Panc1 (cell line): ENCODE data around the gene NEK7. TPM values are rescaled to one million over a fixed set of nuclear protein-coding genes. Genes with fewer than 3 reads are reported as not detected.

Experiments used
- ATAC-seq: fragments of 200-7000 bp; cut with Tn5 transposase; 2 replicates; pipeline ENCODE4 v1.9.1; 2020; ENCODE audit warnings: mild to moderate bottlenecking, moderate library complexity
- BruUV-seq: library from RNA; stranded (reverse); fragments of 400-500 nt; replicated peaks from 2 replicates; lab custom pipeline; 2021; lab: Mats Ljungman, UMichigan
- CTCF ChIA-PET: fragments of 300-600 bp; sonication (Branson Sonifier 250); formaldehyde crosslinking; loops from one replicate; lab custom pipeline; 2022; ENCODE audit warnings: antibody characterized with exemption; lab: Charles Lee
- POLR2A ChIA-PET: fragments of 300-600 bp; sonication (Branson Sonifier 250); formaldehyde crosslinking; loops from one replicate; lab custom pipeline; 2022; ENCODE audit warnings: antibody characterized with exemption; lab: Charles Lee
- DNase-seq: peaks from one replicate; pipeline ENCODE4 v3.0.0-alpha.2; 2010; ENCODE audit warnings: low read depth, low spot score
- H3K27ac ChIP-seq: 2 replicates; pipeline ENCODE4 v1.5.1; 2011; ENCODE audit warnings: mild to moderate bottlenecking, low read length, inconsistent platforms
- H3K27me3 ChIP-seq: fragments of 200-500 bp; sonication (Bioruptor generic); 2 replicates; pipeline ENCODE4 v1.6.0; 2014; ENCODE audit warnings: low read length, inconsistent platforms; ENCODE audit not compliant: control insufficient read depth, insufficient read depth
- H3K36me3 ChIP-seq: fragments of 200-500 bp; sonication (Bioruptor generic); 2 replicates; pipeline ENCODE4 v1.5.1; 2014; ENCODE audit warnings: inconsistent platforms, mild to moderate bottlenecking, low read length, moderate library complexity; ENCODE audit not compliant: control insufficient read depth, insufficient read depth
- H3K4me1 ChIP-seq: 2 replicates; pipeline ENCODE4 v1.5.1; 2011; ENCODE audit warnings: inconsistent platforms, mild to moderate bottlenecking, low read length, moderate library complexity; ENCODE audit not compliant: control insufficient read depth, insufficient read depth
- H3K4me3 ChIP-seq, 2 experiments: 2 replicates each; pipeline ENCODE4 v1.5.1; 2011 to 2012; ENCODE audit warnings: low read depth in 2 of 2, low read length in 2 of 2, mild to moderate bottlenecking in 2 of 2, inconsistent platforms in 1 of 2, moderate library complexity in 1 of 2
- H3K9me3 ChIP-seq: fragments of 200-500 bp; sonication (Bioruptor generic); 2 replicates; pipeline ENCODE4 v1.5.1; 2014; ENCODE audit warnings: low read depth, mild to moderate bottlenecking, inconsistent platforms, low read length, moderate library complexity; ENCODE audit not compliant: control insufficient read depth, insufficient read depth
- POLR2AphosphoS5 ChIP-seq: IDR thresholded peaks from 2 replicates; pipeline ENCODE4 v1.6.1; 2012; ENCODE audit warnings: mild to moderate bottlenecking, low read depth, low read length, moderate library complexity
- SIN3A ChIP-seq: IDR thresholded peaks from 2 replicates; pipeline ENCODE4 v1.6.1; 2012; ENCODE audit warnings: low read depth, mild to moderate bottlenecking, low read length, moderate library complexity, borderline replicate concordance; ENCODE audit not compliant: insufficient read depth
- TCF7L2 ChIP-seq: IDR thresholded peaks from 2 replicates; pipeline ENCODE4 v1.6.1; 2011; ENCODE audit warnings: mild to moderate bottlenecking, low read depth, low read length, inconsistent platforms
- in situ Hi-C: cut with HindIII; loops from 2 replicates; pipeline ENCODE4 v1.10.0; 2016; ENCODE audit warnings: low sequenced_read_pairs, low pct_unique_long_range_greater_than_20kb
- intact Hi-C: fragments of 100-400 bp; cut with micrococcal nuclease; formaldehyde crosslinking; loops from one replicate; pipeline ENCODE4 v1.10.0; 2022; ENCODE audit not compliant: unreplicated experiment
- total RNA-seq: library from RNA; stranded (reverse); gene quantifications from one replicate; pipeline ENCODE4 v1.2.1, GENCODE V29; 2021; ENCODE audit not compliant: unreplicated experiment
- TF ChIP-seq, protein P1 (sequence below), 2 experiments: IDR thresholded peaks; 2 replicates each; pipeline ENCODE4 v1.6.1; 2011 to 2012; ENCODE audit warnings: low read depth in 2 of 2, control low read depth in 1 of 2, low read length in 1 of 2, mild to moderate bottlenecking in 1 of 2, moderate library complexity in 1 of 2; ENCODE audit not compliant: insufficient read depth in 1 of 2
- TF ChIP-seq, protein P2 (sequence below): fragments of 450-650 bp; IDR thresholded peaks from 2 replicates; pipeline ENCODE4 v1.5.1; 2017; ENCODE audit warnings: mild to moderate bottlenecking

Gene NEK7
- total RNA-seq, 1 experiment from 2014 or later = 53.0 TPM

DNA sequence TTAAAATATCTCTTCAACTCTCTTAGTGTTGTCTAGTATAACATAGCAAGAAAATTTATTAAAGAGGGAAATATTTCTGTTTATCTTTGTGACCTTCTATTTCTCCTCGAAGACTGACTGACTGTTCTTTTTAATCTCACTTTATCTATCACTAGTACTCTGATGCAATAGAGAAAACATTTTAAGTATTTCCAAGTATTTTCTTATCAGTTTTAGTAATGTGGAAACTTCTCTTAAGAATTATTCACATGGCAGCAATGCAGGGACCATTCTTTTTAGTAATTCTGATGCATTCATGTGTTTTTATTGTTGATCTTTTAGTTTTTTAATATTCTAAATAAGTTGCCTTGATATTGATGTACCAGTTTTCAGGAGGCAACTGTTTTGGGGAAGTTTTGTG is 115.7 kb downstream of the NEK7 start:
- no peak for ATAC-seq
- intact Hi-C loops (no loop called here), in situ Hi-C loops (no loop called here)
- no peak for DNase-seq
- Histone ChIP-seq H3K36me3 (no peaks in the 10 kb centered on the region), H3K27me3 (no peaks in the 10 kb centered on the region), H3K4me1 (no peaks in the 10 kb centered on the region), H3K27ac (no peak overlapping the region), H3K9me3 (no peaks in the 10 kb centered on the region), H3K4me3 (no peak overlapping the region)
- ChIA-PET CTCF (no interaction called here), POLR2A (no interaction called here)
- TF ChIP-seq, protein P1, sequence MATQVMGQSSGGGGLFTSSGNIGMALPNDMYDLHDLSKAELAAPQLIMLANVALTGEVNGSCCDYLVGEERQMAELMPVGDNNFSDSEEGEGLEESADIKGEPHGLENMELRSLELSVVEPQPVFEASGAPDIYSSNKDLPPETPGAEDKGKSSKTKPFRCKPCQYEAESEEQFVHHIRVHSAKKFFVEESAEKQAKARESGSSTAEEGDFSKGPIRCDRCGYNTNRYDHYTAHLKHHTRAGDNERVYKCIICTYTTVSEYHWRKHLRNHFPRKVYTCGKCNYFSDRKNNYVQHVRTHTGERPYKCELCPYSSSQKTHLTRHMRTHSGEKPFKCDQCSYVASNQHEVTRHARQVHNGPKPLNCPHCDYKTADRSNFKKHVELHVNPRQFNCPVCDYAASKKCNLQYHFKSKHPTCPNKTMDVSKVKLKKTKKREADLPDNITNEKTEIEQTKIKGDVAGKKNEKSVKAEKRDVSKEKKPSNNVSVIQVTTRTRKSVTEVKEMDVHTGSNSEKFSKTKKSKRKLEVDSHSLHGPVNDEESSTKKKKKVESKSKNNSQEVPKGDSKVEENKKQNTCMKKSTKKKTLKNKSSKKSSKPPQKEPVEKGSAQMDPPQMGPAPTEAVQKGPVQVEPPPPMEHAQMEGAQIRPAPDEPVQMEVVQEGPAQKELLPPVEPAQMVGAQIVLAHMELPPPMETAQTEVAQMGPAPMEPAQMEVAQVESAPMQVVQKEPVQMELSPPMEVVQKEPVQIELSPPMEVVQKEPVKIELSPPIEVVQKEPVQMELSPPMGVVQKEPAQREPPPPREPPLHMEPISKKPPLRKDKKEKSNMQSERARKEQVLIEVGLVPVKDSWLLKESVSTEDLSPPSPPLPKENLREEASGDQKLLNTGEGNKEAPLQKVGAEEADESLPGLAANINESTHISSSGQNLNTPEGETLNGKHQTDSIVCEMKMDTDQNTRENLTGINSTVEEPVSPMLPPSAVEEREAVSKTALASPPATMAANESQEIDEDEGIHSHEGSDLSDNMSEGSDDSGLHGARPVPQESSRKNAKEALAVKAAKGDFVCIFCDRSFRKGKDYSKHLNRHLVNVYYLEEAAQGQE (IDR thresholded peaks at IDR 0.05; ENCODE audit: insufficient read depth in 1 of 2, low read depth in 2 of 2, low read length in 1 of 2) = no peak
- TF ChIP-seq TCF7L2 (no peak), SIN3A (no peak), POLR2AphosphoS5 (no peak)
- TF ChIP-seq, protein P2, sequence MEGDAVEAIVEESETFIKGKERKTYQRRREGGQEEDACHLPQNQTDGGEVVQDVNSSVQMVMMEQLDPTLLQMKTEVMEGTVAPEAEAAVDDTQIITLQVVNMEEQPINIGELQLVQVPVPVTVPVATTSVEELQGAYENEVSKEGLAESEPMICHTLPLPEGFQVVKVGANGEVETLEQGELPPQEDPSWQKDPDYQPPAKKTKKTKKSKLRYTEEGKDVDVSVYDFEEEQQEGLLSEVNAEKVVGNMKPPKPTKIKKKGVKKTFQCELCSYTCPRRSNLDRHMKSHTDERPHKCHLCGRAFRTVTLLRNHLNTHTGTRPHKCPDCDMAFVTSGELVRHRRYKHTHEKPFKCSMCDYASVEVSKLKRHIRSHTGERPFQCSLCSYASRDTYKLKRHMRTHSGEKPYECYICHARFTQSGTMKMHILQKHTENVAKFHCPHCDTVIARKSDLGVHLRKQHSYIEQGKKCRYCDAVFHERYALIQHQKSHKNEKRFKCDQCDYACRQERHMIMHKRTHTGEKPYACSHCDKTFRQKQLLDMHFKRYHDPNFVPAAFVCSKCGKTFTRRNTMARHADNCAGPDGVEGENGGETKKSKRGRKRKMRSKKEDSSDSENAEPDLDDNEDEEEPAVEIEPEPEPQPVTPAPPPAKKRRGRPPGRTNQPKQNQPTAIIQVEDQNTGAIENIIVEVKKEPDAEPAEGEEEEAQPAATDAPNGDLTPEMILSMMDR = no peak
- no TSS peak for BruUV-seq

DNA sequence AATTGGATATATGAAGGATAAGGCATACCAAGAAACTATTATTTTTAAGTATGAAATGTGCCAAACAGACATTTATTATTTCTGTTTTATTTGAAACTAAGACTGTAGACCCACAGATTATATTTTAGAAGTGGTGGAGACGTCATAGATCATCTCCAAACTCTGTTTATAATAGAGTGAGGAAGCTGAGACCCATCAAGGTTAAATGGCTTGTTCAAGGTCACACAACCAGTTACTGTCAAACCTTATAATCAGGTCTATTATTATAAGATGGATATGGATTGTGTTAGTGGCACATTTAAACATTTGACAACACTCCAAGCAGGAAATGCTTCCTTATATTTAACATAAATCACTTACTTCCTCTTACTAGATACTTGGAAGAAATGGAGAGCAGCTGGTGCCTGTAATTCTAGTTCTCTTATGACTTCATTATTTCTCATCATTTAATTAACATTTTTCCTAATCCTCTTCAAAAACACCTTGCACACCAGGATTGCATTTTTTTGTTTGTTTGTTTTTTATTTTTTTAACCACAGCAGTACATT is 117.0 kb downstream of the NEK7 start:
- TF ChIP-seq, protein P1 (IDR thresholded peaks at IDR 0.05; ENCODE audit: insufficient read depth in 1 of 2, low read depth in 2 of 2, low read length in 1 of 2) = no peak
- TF ChIP-seq POLR2AphosphoS5 (no peak), TCF7L2 (no peak), SIN3A (no peak)
- TF ChIP-seq, protein P2 = no peak
- Histone ChIP-seq H3K9me3 (no peaks in the 10 kb centered on the region), H3K36me3 (no peaks in the 10 kb centered on the region; the same call in 1 of the 2 replicates), H3K27ac (no peak overlapping the region), H3K27me3 (no peaks in the 10 kb centered on the region), H3K4me3 (no peak overlapping the region), H3K4me1 (no peaks in the 10 kb centered on the region)
- intact Hi-C loops (no loop called here), in situ Hi-C loops (no loop called here)
- ATAC-seq (no peak), DNase-seq (no peak)
- ChIA-PET CTCF (no interaction called here), POLR2A (no interaction called here)
- BruUV-seq = no TSS peak
